GM23248 (cell line): ENCODE measurements around the gene OPCML. TPM values are rescaled to one million over a fixed set of nuclear protein-coding genes. Genes with fewer than 3 reads are reported as not detected.

Experiments
- DNase-seq: peaks from one replicate; pipeline ENCODE4 v3.0.0-alpha.2; 2015
- H2AFZ ChIP-seq: fragments of 200-600 bp; sonication (generic); 2 replicates; pipeline ENCODE4 v1.6.1; 2016; ENCODE audit warnings: antibody characterized with exemption
- H3F3A ChIP-seq: fragments of 200-600 bp; sonication (generic); 2 replicates; pipeline ENCODE4 v1.6.1; 2016; ENCODE audit warnings: mild to moderate bottlenecking, antibody characterized with exemption, mixed run types; ENCODE audit not compliant: insufficient read depth
- H3K27ac ChIP-seq: fragments of 200-600 bp; sonication (generic); 2 replicates; pipeline ENCODE4 v1.5.1; 2016; ENCODE audit warnings: mild to moderate bottlenecking
- H3K27me3 ChIP-seq: fragments of 200-600 bp; sonication (generic); replicated peaks from 2 replicates; pipeline ENCODE4 v1.6.1; 2016; ENCODE audit warnings: mild to moderate bottlenecking; ENCODE audit not compliant: insufficient read depth
- H3K36me3 ChIP-seq: fragments of 200-600 bp; sonication (generic); 2 replicates; pipeline ENCODE4 v1.6.1; 2016; ENCODE audit warnings: low read depth, mild to moderate bottlenecking
- H3K4me1 ChIP-seq: fragments of 200-600 bp; sonication (generic); 2 replicates; pipeline ENCODE4 v1.6.1; 2016; ENCODE audit warnings: mild to moderate bottlenecking; ENCODE audit not compliant: insufficient read depth
- H3K4me2 ChIP-seq: fragments of 200-600 bp; sonication (generic); one replicate; pipeline ENCODE4 v1.6.1; 2016; ENCODE audit warnings: mild to moderate bottlenecking; ENCODE audit not compliant: unreplicated experiment
- H3K4me3 ChIP-seq: fragments of 200-600 bp; sonication (generic); 2 replicates; pipeline ENCODE4 v1.5.1; 2016; ENCODE audit warnings: mild to moderate bottlenecking
- H3K79me2 ChIP-seq: fragments of 200-600 bp; sonication (generic); 2 replicates; pipeline ENCODE4 v1.6.1; 2016; ENCODE audit warnings: mild to moderate bottlenecking; ENCODE audit not compliant: insufficient read depth
- H3K9ac ChIP-seq: fragments of 200-600 bp; sonication (generic); 2 replicates; pipeline ENCODE4 v1.6.1; 2016; ENCODE audit warnings: mild to moderate bottlenecking
- H3K9me2 ChIP-seq: fragments of 200-600 bp; sonication (generic); 2 replicates; pipeline ENCODE4 v1.6.1; 2016; ENCODE audit warnings: mixed run types, mild to moderate bottlenecking, moderate library complexity; ENCODE audit not compliant: insufficient read depth
- H3K9me3 ChIP-seq: fragments of 200-600 bp; sonication (generic); one replicate; pipeline ENCODE4 v1.6.1; 2017; ENCODE audit warnings: low read depth
- H4K20me1 ChIP-seq: fragments of 200-600 bp; sonication (generic); 2 replicates; pipeline ENCODE4 v1.6.0; 2016; ENCODE audit not compliant: insufficient read depth
- EZH2 ChIP-seq: fragments of 200-600 bp; sonication (generic); IDR thresholded peaks from 2 replicates; pipeline ENCODE4 v1.6.1; 2018; ENCODE audit warnings: antibody characterized with exemption, mild to moderate bottlenecking; ENCODE audit not compliant: insufficient read depth, poor library complexity, severe bottlenecking
- EZH2phosphoT487 ChIP-seq: fragments of 200-600 bp; sonication (generic); IDR thresholded peaks from 2 replicates; pipeline ENCODE4 v1.6.1; 2018; ENCODE audit warnings: antibody characterized with exemption, moderate library complexity, mild to moderate bottlenecking, low read depth; ENCODE audit not compliant: insufficient read depth
- WGBS, 2 experiments: methylation state at CpG; one replicate each; pipeline ENCODE4 v1.1.6; 2015 to 2017; ENCODE audit warnings: low lambda C conversion rate in 2 of 2, low coverage in 1 of 2; ENCODE audit errors: missing lambda C conversion rate in 2 of 2; 5-methylcytosine and 5-hydroxymethylcytosine counted together
- in situ Hi-C: fragments of 300-500 bp; cut with MboI; formaldehyde crosslinking; loops from 2 replicates; pipeline ENCODE4 v1.15.0; 2020
- polyA plus RNA-seq: library from polyadenylated mRNA; unstranded; fragments of >200 nt; fragmentation: Nextera tagmentation; extraction: Ambion mirVana; gene quantifications from 2 replicates; pipeline ENCODE4 v1.2.1, GENCODE V29; 2016
- total RNA-seq: library from RNA; depleted of rRNA; stranded (reverse); fragments of >200 nt; shearing (Covaris generic); gene quantifications from 2 replicates; pipeline ENCODE4 v1.2.3, GENCODE V29; 2014

Gene OPCML
- total and polyA plus RNA-seq, 2 experiments from 2014 or later, result 0.69 to 1.6 TPM

DNA sequence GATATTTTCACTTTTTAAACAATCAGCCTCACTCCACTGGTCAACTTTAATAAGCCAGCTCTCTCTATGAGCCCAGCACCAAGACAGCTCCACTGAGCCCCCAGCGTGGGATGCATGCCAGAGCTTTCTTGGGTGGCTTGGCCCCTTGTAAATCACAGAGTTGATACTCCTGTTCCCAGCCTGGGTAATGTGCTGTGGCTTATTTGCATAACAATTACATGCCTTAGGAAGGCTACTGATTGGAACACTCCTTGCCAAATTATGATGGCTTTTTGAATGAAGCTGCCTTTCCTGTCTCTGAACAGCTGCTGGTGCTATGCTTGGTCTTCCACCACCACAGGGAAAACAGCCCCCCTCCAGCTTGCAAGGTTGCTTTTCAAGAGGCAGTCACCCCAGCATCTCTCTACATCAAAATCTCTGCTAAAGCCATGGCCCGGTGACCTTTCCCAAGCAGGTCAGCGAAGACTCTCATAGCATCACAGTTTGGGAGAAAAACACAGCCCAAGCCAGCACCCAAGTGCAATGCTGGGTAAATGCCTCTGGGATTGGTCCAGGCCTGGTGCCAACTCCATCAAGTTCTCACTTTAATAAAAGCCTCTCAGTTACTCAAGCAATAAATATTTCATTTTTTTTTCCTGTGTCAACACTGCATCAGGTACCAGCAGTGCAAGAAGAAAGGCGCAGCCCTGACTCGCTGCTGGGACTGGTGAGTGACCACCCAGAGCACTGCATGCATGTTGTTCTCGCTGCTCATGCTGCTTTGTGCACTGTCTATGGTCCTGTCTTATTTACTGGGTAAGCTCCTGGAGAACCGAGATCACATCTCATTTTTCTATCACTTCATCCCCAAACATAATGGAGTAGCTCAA, 549.3 kb downstream of the OPCML start:
- no peaks in the 10 kb centered on the region for H3K9me3 ChIP-seq
- no peak for DNase-seq
- no peaks in the 10 kb centered on the region for H4K20me1 ChIP-seq
- 0 out of 2 replicates have a peak, but pooled peaks cover 5% of the 10 kb centered on the region for H3K4me1 ChIP-seq
- TF ChIP-seq EZH2phosphoT487 (no peak), EZH2 (no peak)
- H3K27me3 ChIP-seq, result peaks cover 47% of the 10 kb centered on the region
- H3K36me3 ChIP-seq, result no peaks in the 10 kb centered on the region
- H3K9ac ChIP-seq, result no peak overlapping the region
- H3K9me2 ChIP-seq, result no peaks in the 10 kb centered on the region
- in situ Hi-C loops, result no loop called here
- no peaks in the 10 kb centered on the region for H3F3A ChIP-seq
- no peak overlapping the region for H2AFZ ChIP-seq
- H3K79me2 ChIP-seq, result no peaks in the 10 kb centered on the region
- 50 to 54% methylated on average over 7 of the region's 7 CpGs for WGBS, 2 experiments
- no peak overlapping the region for H3K4me2 ChIP-seq
- no peak overlapping the region for H3K4me3 ChIP-seq
- H3K27ac ChIP-seq, result no peak overlapping the region

DNA sequence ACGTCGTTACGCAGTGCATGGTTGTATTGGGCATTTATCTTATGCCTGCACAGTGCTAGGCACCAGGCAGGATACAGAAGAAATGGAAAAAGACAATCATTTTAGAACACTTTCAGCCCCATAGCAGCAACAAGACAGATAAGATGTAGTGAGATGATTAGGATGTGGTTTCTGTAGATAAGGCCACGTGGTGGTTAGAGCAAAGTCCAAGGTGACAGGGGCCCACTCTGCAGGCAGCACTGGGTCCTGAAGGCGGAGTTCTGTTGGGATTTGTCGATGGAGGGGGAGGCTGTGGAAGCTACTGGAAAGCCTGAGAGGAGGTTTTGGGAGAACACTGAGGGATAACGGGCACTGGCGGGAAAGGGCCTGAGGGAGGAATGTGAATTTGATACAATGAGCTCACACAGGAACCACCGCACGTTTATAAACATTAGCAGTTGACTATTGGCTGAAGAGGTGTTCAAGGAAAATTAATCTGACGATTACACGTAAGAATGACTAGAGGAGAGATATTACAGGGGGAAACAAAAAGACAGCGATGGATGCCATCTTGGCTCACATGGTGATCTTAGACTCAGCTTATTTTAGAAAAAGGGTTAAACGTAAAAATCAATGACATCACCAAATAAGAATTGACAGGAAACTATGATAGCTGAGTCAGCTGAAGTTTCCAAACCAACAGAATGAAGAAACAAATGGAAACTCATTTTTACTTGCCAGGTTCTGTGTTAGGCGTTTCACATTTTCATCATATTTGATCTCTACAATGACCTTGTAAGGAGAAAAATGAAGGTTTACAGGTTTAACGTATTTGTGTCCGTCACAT, 551.0 kb downstream of the OPCML start:
- no peaks in the 10 kb centered on the region for H3K9me2 ChIP-seq
- no peaks in the 10 kb centered on the region for H3K9me3 ChIP-seq
- no peak overlapping the region for H3K4me3 ChIP-seq
- TF ChIP-seq EZH2phosphoT487, result no peak
- no peak for TF ChIP-seq EZH2
- H3K36me3 ChIP-seq, result no peaks in the 10 kb centered on the region
- peaks cover 59% of the 10 kb centered on the region for H3K27me3 ChIP-seq
- no peaks in the 10 kb centered on the region for H3K4me1 ChIP-seq
- H2AFZ ChIP-seq, result no peak overlapping the region
- H3K79me2 ChIP-seq, result no peaks in the 10 kb centered on the region
- 59% methylated on average over 17 of the region's 17 CpGs for WGBS, 2 experiments
- DNase-seq, result no peak
- H3F3A ChIP-seq, result no peaks in the 10 kb centered on the region
- in situ Hi-C loops, result no loop called here
- no peak overlapping the region for H3K4me2 ChIP-seq
- H3K9ac ChIP-seq, result no peak overlapping the region
- no peaks in the 10 kb centered on the region for H4K20me1 ChIP-seq
- no peak overlapping the region for H3K27ac ChIP-seq

DNA sequence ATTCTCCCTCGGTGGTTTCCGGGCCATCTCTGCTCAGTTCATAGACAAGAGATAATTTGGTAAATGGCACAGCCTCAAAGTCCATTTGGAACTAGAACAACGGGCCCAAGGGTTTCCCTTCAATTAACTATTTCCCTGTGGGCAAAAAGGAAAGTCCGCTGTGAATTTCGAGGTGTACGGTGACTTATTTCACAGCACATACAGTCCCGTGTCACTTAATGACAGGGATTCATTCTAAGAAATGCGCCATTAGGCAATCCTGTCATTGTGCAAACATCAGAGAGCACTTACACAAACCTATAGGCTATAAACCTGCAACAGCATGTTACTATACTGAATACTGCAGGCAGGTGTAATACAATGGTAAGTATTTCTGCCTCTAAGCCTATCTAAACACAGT, 551.6 kb downstream of the OPCML start:
- Histone ChIP-seq H3K27me3 (peaks cover 56% of the 10 kb centered on the region), H3K4me2 (no peak overlapping the region), H3K79me2 (no peaks in the 10 kb centered on the region), H3K36me3 (no peaks in the 10 kb centered on the region), H4K20me1 (no peaks in the 10 kb centered on the region), H3K9ac (no peak overlapping the region), H2AFZ (no peak overlapping the region), H3K4me3 (no peak overlapping the region), H3K9me3 (no peaks in the 10 kb centered on the region), H3F3A (no peaks in the 10 kb centered on the region), H3K4me1 (no peaks in the 10 kb centered on the region), H3K27ac (no peak overlapping the region), H3K9me2 (no peaks in the 10 kb centered on the region)
- TF ChIP-seq EZH2 (no peak), EZH2phosphoT487 (no peak)
- in situ Hi-C loops, result no loop called here
- no peak for DNase-seq
- WGBS, 2 experiments, result 52 to 59% methylated on average over 8 of the region's 8 CpGs

DNA sequence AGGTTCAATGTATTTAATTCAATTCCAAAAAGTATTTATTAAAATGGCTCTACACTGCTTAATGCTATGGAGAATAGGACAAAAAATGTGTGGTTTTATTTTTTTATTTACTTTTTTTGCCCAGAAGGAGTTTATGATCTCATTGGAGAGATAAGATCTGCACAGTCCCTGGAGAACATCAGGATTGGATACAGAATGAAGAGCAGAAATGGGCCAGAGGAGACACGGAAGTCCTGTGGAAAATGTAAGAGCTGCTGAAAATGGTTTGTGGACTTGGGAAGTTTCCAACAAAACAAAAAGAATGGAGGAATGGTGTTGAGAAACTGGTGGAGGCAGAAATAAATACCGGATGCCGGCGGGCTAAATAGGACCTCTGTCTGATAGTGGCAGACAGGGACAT, 554.6 kb downstream of the OPCML start:
- Histone ChIP-seq H3K27me3 (peaks cover 46% of the 10 kb centered on the region), H3K27ac (no peak overlapping the region), H3F3A (no peaks in the 10 kb centered on the region), H3K4me2 (no peak overlapping the region), H3K79me2 (no peaks in the 10 kb centered on the region), H3K9ac (no peak overlapping the region), H3K9me2 (no peaks in the 10 kb centered on the region), H3K4me3 (no peak overlapping the region), H2AFZ (no peak overlapping the region), H3K36me3 (no peaks in the 10 kb centered on the region), H3K9me3 (no peaks in the 10 kb centered on the region), H4K20me1 (no peaks in the 10 kb centered on the region), H3K4me1 (no peaks in the 10 kb centered on the region)
- 62 to 69% methylated on average over 4 of the region's 4 CpGs for WGBS, 2 experiments
- in situ Hi-C loops, result no loop called here
- TF ChIP-seq EZH2phosphoT487 (no peak), EZH2 (no peak)
- DNase-seq, result no peak
